Keratinocyte (primary cell): ENCODE measurements around the gene DTNB. TPM values are rescaled to one million over a fixed set of nuclear protein-coding genes. Genes with fewer than 3 reads are reported as not detected.

Experiments used
- DNase-seq: peaks from one replicate; pipeline ENCODE4 v3.0.0-alpha.2; 2011; ENCODE audit warnings: low read depth, missing footprints, low spot score
- FAIRE-seq: peaks from 2 replicates; lab custom pipeline; 2011; peaks lifted over from hg19 to GRCh38; lab: Jason Lieb, UNC
- H2AFZ ChIP-seq: 2 replicates; pipeline ENCODE4 v1.6.0; 2012; ENCODE audit warnings: low read length, control low read depth, inconsistent platforms; ENCODE audit not compliant: control insufficient read depth
- H3K27ac ChIP-seq: 2 replicates; pipeline ENCODE4 v1.5.1; 2011; ENCODE audit warnings: low read length; ENCODE audit not compliant: control insufficient read depth, insufficient read depth
- H3K27me3 ChIP-seq: 3 replicates; pipeline ENCODE4 v1.6.0; 2011; ENCODE audit warnings: low read length; ENCODE audit not compliant: control insufficient read depth, insufficient read depth; ENCODE audit errors: extremely low read depth
- H3K36me3 ChIP-seq, 2 experiments: 2 replicates in 1 of 2; 3 replicates in 1 of 2; pipeline ENCODE4 v1.5.1; 2011; ENCODE audit warnings: low read length in 2 of 2, mild to moderate bottlenecking in 1 of 2; ENCODE audit not compliant: control insufficient read depth in 2 of 2, insufficient read depth in 2 of 2; ENCODE audit errors: extremely low read depth in 1 of 2
- H3K4me1 ChIP-seq: 3 replicates; pipeline ENCODE4 v1.5.1; 2011; ENCODE audit warnings: low read length; ENCODE audit not compliant: control insufficient read depth, insufficient read depth; ENCODE audit errors: extremely low read depth
- H3K4me2 ChIP-seq: 3 replicates; pipeline ENCODE4 v1.6.0; 2011; ENCODE audit warnings: low read depth, low read length; ENCODE audit not compliant: control insufficient read depth, insufficient read depth; ENCODE audit errors: extremely low read depth
- H3K4me3 ChIP-seq, 3 experiments: fragments of 200-600 bp in 1 of 3; sonication (generic) in 1 of 3; 2 replicates in 2 of 3; 3 replicates in 1 of 3; pipeline ENCODE4 v1.5.1; 2011 to 2016; ENCODE audit warnings: low read length in 3 of 3, mild to moderate bottlenecking in 3 of 3, control low read depth in 2 of 3, inconsistent platforms in 1 of 3, low read depth in 1 of 3, mixed read lengths in 1 of 3, mixed run types in 1 of 3, moderate library complexity in 1 of 3; ENCODE audit not compliant: control insufficient read depth in 2 of 3, insufficient read depth in 2 of 3; ENCODE audit errors: extremely low read depth in 1 of 3
- H3K79me2 ChIP-seq: 2 replicates; pipeline ENCODE4 v1.6.0; 2012; ENCODE audit warnings: low read length; ENCODE audit not compliant: control insufficient read depth, insufficient read depth
- H3K9ac ChIP-seq: 3 replicates; pipeline ENCODE4 v1.6.0; 2011; ENCODE audit warnings: low read length; ENCODE audit not compliant: control insufficient read depth, insufficient read depth; ENCODE audit errors: extremely low read depth
- H3K9me1 ChIP-seq: 3 replicates; pipeline ENCODE4 v1.6.0; 2011; ENCODE audit warnings: low read length; ENCODE audit not compliant: control insufficient read depth, insufficient read depth; ENCODE audit errors: extremely low read depth
- H3K9me3 ChIP-seq: 2 replicates; pipeline ENCODE4 v1.5.1; 2012; ENCODE audit warnings: low read depth, low read length; ENCODE audit not compliant: control insufficient read depth
- H4K20me1 ChIP-seq: 3 replicates; pipeline ENCODE4 v1.6.0; 2011; ENCODE audit warnings: low read length; ENCODE audit not compliant: control insufficient read depth, insufficient read depth; ENCODE audit errors: extremely low read depth
- CTCF ChIP-seq, 3 experiments: IDR thresholded peaks in 1 of 3; conservative IDR thresholded peaks in 1 of 3; optimal IDR thresholded peaks in 1 of 3; 2 replicates in 2 of 3; 3 replicates in 1 of 3; pipeline versions ENCODE3 to v1.5.1; 2011; ENCODE audit warnings: low read length in 3 of 3, mild to moderate bottlenecking in 3 of 3, moderate library complexity in 2 of 3, control low read depth in 1 of 3, inconsistent platforms in 1 of 3; ENCODE audit not compliant: insufficient read depth in 2 of 3; ENCODE audit errors: extremely low read depth in 1 of 3
- EZH2 ChIP-seq: IDR thresholded peaks from one replicate; pipeline ENCODE4 v1.6.1; 2012; ENCODE audit warnings: inconsistent platforms, mild to moderate bottlenecking, low read length, moderate library complexity
- dilution Hi-C: fragments of 300-500 bp; cut with MboI; formaldehyde crosslinking; loops from one replicate; pipeline ENCODE4 v1.7.0; 2020; ENCODE audit warnings: low sequenced_read_pairs; ENCODE audit not compliant: extremely low pct_ligation_motif_present
- polyA plus RNA-seq, 5 experiments: library from polyadenylated mRNA; depleted of rRNA in 3 of 5; stranded (reverse) in 3 of 5; stranded (forward) in 1 of 5; unstranded in 1 of 5; fragments of >200 nt; gene quantifications; 1 replicate in 1 of 5; 2 replicates in 3 of 5; 3 replicates in 1 of 5; pipeline versions ENCODE4 v1.2.1 to v1.2.3, GENCODE V29; 2011 to 2012; ENCODE audit warnings: missing spikeins in 2 of 5, low read depth in 1 of 5, low replicate concordance in 1 of 5

Gene DTNB
- polyA plus RNA-seq, 1 donor (not counting 4 experiments of a cell fraction or from before 2014, with no cell fraction given), result 31.5 TPM

GRCh38 chr2:25558262-25558661 lies 115.1 kb downstream of the DTNB start:
- Histone ChIP-seq H3K4me1 (peaks cover 11% of the 10 kb centered on the region), H3K9ac (no peak overlapping the region), H3K27me3 (no peaks in the 10 kb centered on the region), H4K20me1 (no peaks in the 10 kb centered on the region), H3K9me3 (no peaks in the 10 kb centered on the region), H3K4me2 (no peak overlapping the region), H3K36me3 (no peaks in the 10 kb centered on the region), H3K27ac (no peak overlapping the region), H2AFZ (no peak overlapping the region), H3K79me2 (no peaks in the 10 kb centered on the region), H3K9me1 (no peaks in the 10 kb centered on the region), H3K4me3 (no peak overlapping the region)
- TF ChIP-seq EZH2, result no peak
- no peak for TF ChIP-seq CTCF (optimal IDR thresholded peaks at IDR 0.05 in 1 of 3, IDR thresholded peaks at IDR 0.05 in 1 of 3, conservative IDR thresholded peaks at IDR 0.05 in 1 of 3; ENCODE audit: extremely low read depth in 1 of 3, insufficient read depth in 2 of 3, low read length in 3 of 3)
- DNase-seq (no peak), FAIRE-seq (peak; percentile 80)
- dilution Hi-C loops, result no loop called here

- H3K79me2 ChIP-seq, result no peaks in the 10 kb centered on the region
- dilution Hi-C loops, result no loop called here
- no peak overlapping the region for H3K27ac ChIP-seq
- H3K27me3 ChIP-seq, result no peaks in the 10 kb centered on the region
- FAIRE-seq (peak; percentile 71), DNase-seq (no peak)
- no peaks in the 10 kb centered on the region for H3K9me3 ChIP-seq
- H3K4me3 ChIP-seq, result no peak overlapping the region
- no peaks in the 10 kb centered on the region for H3K9me1 ChIP-seq
- no peak overlapping the region for H3K4me2 ChIP-seq
- peaks cover 11% of the 10 kb centered on the region for H3K4me1 ChIP-seq
- no peak overlapping the region for H2AFZ ChIP-seq
- TF ChIP-seq CTCF (optimal IDR thresholded peaks at IDR 0.05 in 1 of 3, IDR thresholded peaks at IDR 0.05 in 1 of 3, conservative IDR thresholded peaks at IDR 0.05 in 1 of 3; ENCODE audit: extremely low read depth in 1 of 3, insufficient read depth in 2 of 3, low read length in 3 of 3) (no peak), EZH2 (no peak)
- H3K36me3 ChIP-seq, result no peaks in the 10 kb centered on the region
- no peaks in the 10 kb centered on the region for H4K20me1 ChIP-seq
- H3K9ac ChIP-seq, result no peak overlapping the region
These were observed 116.0 kb downstream of the DTNB start for GRCh38 chr2:25557179-25558036.
